Measurements from ENCODE around the gene FAM181B. TPM values are rescaled to one million over a fixed set of nuclear protein-coding genes. Genes with fewer than 3 reads are reported as not detected.

The FAM181B gene
- total RNA-seq, 1 donor from 2014 or later: 5.3 TPM

GRCh38 chr11:82732734-82733443 lies 775 bp downstream of the FAM181B start:
- Mint-ChIP-seq H3K36me3 (ENCODE audit: low read depth) (no peaks in the 10 kb centered on the region), H3K27me3 (ENCODE audit: low read depth) (peaks cover 61% of the 10 kb centered on the region), H3K4me3 (peak overlapping the region; percentile 89), H3K27ac (ENCODE audit: unreplicated experiment) (no peak overlapping the region), H3K9me3 (no peaks in the 10 kb centered on the region), H3K4me1 (peaks cover 29% of the 10 kb centered on the region)
- TF ChIP-seq, protein P1, sequence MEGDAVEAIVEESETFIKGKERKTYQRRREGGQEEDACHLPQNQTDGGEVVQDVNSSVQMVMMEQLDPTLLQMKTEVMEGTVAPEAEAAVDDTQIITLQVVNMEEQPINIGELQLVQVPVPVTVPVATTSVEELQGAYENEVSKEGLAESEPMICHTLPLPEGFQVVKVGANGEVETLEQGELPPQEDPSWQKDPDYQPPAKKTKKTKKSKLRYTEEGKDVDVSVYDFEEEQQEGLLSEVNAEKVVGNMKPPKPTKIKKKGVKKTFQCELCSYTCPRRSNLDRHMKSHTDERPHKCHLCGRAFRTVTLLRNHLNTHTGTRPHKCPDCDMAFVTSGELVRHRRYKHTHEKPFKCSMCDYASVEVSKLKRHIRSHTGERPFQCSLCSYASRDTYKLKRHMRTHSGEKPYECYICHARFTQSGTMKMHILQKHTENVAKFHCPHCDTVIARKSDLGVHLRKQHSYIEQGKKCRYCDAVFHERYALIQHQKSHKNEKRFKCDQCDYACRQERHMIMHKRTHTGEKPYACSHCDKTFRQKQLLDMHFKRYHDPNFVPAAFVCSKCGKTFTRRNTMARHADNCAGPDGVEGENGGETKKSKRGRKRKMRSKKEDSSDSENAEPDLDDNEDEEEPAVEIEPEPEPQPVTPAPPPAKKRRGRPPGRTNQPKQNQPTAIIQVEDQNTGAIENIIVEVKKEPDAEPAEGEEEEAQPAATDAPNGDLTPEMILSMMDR (conservative IDR thresholded peaks at IDR 0.05): no peak
- no peak for DNase-seq (ENCODE audit: low read depth, low spot score)

GRCh38 chr11:82732348-82732733 lies 1.3 kb downstream of the FAM181B start:
- Mint-ChIP-seq H3K27me3 (ENCODE audit: low read depth) (peaks cover 63% of the 10 kb centered on the region), H3K27ac (ENCODE audit: unreplicated experiment) (no peak overlapping the region), H3K9me3 (no peaks in the 10 kb centered on the region), H3K4me1 (peaks cover 25% of the 10 kb centered on the region), H3K4me3 (peak overlapping the region; percentile 78), H3K36me3 (ENCODE audit: low read depth) (no peaks in the 10 kb centered on the region)
- DNase-seq (ENCODE audit: low read depth, low spot score): no peak
- TF ChIP-seq, protein P1 (conservative IDR thresholded peaks at IDR 0.05): no peak

GRCh38 chr11:82731691-82732277 lies 1.9 kb downstream of the FAM181B start:
- Mint-ChIP-seq H3K27ac (ENCODE audit: unreplicated experiment) (no peak overlapping the region), H3K9me3 (no peaks in the 10 kb centered on the region), H3K36me3 (ENCODE audit: low read depth) (no peaks in the 10 kb centered on the region), H3K27me3 (ENCODE audit: low read depth) (peaks cover 66% of the 10 kb centered on the region), H3K4me3 (peak overlapping the region; percentile 78), H3K4me1 (peaks cover 25% of the 10 kb centered on the region)
- no peak for DNase-seq (ENCODE audit: low read depth, low spot score)
- TF ChIP-seq, protein P1 (conservative IDR thresholded peaks at IDR 0.05): no peak

DNA sequence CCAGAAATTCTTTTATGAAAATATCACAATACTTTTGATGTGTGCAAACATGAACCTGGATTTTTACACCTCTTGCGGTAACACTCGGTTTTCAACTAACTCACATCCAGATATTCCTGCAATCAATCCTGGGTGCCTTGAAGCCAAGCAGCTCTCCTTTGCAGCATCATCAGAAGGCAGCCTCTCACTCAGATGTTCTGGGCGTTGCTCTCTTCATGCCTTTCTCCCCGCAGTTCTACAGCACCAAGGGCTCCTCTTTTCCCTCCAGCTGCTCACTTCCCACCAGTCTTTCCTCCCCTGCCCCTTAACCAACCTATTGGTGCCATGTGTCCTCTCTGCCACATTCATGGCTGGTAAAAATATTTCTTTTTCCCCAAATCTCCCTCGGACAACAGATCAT lies 2.9 kb downstream of the FAM181B start:
- H3K9me3 Mint-ChIP-seq: no peaks in the 10 kb centered on the region
- no peak overlapping the region for H3K27ac Mint-ChIP-seq (ENCODE audit: unreplicated experiment)

DNA sequence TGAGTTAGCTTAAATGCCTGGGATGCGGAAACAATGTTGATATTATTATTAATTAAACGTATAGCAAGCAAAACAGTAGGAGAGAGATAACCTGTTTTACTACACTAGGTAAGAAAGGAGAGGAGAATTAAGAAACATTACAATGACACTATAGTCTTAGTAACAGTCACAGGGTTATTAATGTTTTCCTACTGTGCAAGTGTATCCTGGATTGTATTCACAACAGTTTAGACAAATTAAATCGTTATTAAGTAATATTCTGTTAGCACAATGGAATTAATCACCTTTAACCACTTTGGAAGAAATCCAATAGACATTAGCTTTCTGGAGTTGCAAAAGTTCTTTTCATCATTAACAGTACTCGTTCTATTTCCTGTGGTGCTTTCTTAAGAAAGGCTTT lies 3.4 kb downstream of the FAM181B start:
- TF ChIP-seq, protein P1 (conservative IDR thresholded peaks at IDR 0.05): no peak
- no peaks in the 10 kb centered on the region for H3K9me3 Mint-ChIP-seq
- peaks cover 66% of the 10 kb centered on the region for H3K27me3 Mint-ChIP-seq (ENCODE audit: low read depth)
- no peaks in the 10 kb centered on the region for H3K36me3 Mint-ChIP-seq (ENCODE audit: low read depth)
- H3K4me1 Mint-ChIP-seq: peaks cover 25% of the 10 kb centered on the region
- DNase-seq (ENCODE audit: low read depth, low spot score): no peak
- H3K27ac Mint-ChIP-seq (ENCODE audit: unreplicated experiment): no peak overlapping the region
- H3K4me3 Mint-ChIP-seq: peak overlapping the region; percentile 35

More for the DNA sequence above, 2.9 kb downstream of the FAM181B start:
- H3K27me3 Mint-ChIP-seq (ENCODE audit: low read depth): peaks cover 69% of the 10 kb centered on the region
- TF ChIP-seq, protein P1 (conservative IDR thresholded peaks at IDR 0.05): no peak
- no peak for DNase-seq (ENCODE audit: low read depth, low spot score)
- no peaks in the 10 kb centered on the region for H3K36me3 Mint-ChIP-seq (ENCODE audit: low read depth)
- peaks cover 25% of the 10 kb centered on the region for H3K4me1 Mint-ChIP-seq
- peak overlapping the region; percentile 78 for H3K4me3 Mint-ChIP-seq
